Measurements from ENCODE around the gene ERVFRD-1.

The ERVFRD-1 gene

GRCh38 chr6:11056871-11057270 is 54.7 kb downstream of the ERVFRD-1 start:
- no peak for DNase-seq (ENCODE audit: extremely low read depth, insufficient read length)

GRCh38 chr6:11055127-11055627 is 56.3 kb downstream of the ERVFRD-1 start:
- Histone ChIP-seq H3K27me3 (replicated peaks; ENCODE audit: control insufficient read depth, insufficient read depth, low read length) (no peaks in the 10 kb centered on the region; the same call in 1 of the 2 replicates), H3K36me3 (ENCODE audit: control insufficient read depth, insufficient read depth, low read length) (no peaks in the 10 kb centered on the region), H3K4me3 (replicated peaks; ENCODE audit: low read depth, low read length) (no peak overlapping the region)
- TF ChIP-seq, protein P1, sequence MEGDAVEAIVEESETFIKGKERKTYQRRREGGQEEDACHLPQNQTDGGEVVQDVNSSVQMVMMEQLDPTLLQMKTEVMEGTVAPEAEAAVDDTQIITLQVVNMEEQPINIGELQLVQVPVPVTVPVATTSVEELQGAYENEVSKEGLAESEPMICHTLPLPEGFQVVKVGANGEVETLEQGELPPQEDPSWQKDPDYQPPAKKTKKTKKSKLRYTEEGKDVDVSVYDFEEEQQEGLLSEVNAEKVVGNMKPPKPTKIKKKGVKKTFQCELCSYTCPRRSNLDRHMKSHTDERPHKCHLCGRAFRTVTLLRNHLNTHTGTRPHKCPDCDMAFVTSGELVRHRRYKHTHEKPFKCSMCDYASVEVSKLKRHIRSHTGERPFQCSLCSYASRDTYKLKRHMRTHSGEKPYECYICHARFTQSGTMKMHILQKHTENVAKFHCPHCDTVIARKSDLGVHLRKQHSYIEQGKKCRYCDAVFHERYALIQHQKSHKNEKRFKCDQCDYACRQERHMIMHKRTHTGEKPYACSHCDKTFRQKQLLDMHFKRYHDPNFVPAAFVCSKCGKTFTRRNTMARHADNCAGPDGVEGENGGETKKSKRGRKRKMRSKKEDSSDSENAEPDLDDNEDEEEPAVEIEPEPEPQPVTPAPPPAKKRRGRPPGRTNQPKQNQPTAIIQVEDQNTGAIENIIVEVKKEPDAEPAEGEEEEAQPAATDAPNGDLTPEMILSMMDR (IDR thresholded peaks at IDR 0.05; ENCODE audit: insufficient read depth, low read length, poor library complexity, severe bottlenecking): no peak
- DNase-seq (ENCODE audit: extremely low read depth, insufficient read length): no peak

More at GRCh38 chr6:11056871-11057270, 54.7 kb downstream of the ERVFRD-1 start:
- TF ChIP-seq, protein P1 (IDR thresholded peaks at IDR 0.05; ENCODE audit: insufficient read depth, low read length, poor library complexity, severe bottlenecking): no peak
- no peak overlapping the region for H3K4me3 ChIP-seq (replicated peaks; ENCODE audit: low read depth, low read length)
- H3K27me3 ChIP-seq (replicated peaks; ENCODE audit: control insufficient read depth, insufficient read depth, low read length): no peaks in the 10 kb centered on the region; the same call in 1 of the 2 replicates
- H3K36me3 ChIP-seq (ENCODE audit: control insufficient read depth, insufficient read depth, low read length): no peaks in the 10 kb centered on the region

DNA sequence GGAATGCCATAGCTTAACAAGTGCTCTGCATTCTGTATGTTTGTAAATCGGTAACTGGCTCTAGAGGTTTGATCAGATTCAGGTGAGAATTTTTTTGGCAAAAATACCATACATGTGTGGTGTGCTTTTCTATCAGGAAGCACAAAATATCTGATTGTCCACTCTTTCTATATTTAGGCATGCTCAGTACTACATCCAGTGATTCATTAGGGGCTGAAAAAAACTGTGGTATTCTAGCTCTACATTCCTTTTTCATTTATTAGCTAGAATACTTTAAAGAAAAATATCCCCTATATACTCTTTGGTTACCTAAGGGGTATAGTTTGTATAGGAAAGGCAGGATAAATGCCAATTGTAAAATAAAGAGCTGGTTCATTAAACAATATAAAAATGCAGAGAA is 56.8 kb downstream of the ERVFRD-1 start:
- Histone ChIP-seq H3K27me3 (replicated peaks; ENCODE audit: control insufficient read depth, insufficient read depth, low read length) (no peaks in the 10 kb centered on the region; the same call in 1 of the 2 replicates), H3K4me3 (replicated peaks; ENCODE audit: low read depth, low read length) (no peak overlapping the region), H3K36me3 (ENCODE audit: control insufficient read depth, insufficient read depth, low read length) (no peaks in the 10 kb centered on the region)
- DNase-seq (ENCODE audit: extremely low read depth, insufficient read length): no peak
- TF ChIP-seq, protein P1 (IDR thresholded peaks at IDR 0.05; ENCODE audit: insufficient read depth, low read length, poor library complexity, severe bottlenecking): no peak

GRCh38 chr6:11053307-11053706 is 58.2 kb downstream of the ERVFRD-1 start:
- no peak for DNase-seq (ENCODE audit: extremely low read depth, insufficient read length)
- TF ChIP-seq, protein P1 (IDR thresholded peaks at IDR 0.05; ENCODE audit: insufficient read depth, low read length, poor library complexity, severe bottlenecking): no peak
- H3K36me3 ChIP-seq (ENCODE audit: control insufficient read depth, insufficient read depth, low read length): no peaks in the 10 kb centered on the region

More at GRCh38 chr6:11053307-11053706, 58.2 kb downstream of the ERVFRD-1 start:
- Histone ChIP-seq H3K27me3 (replicated peaks; ENCODE audit: control insufficient read depth, insufficient read depth, low read length) (no peaks in the 10 kb centered on the region; the same call in 1 of the 2 replicates), H3K4me3 (replicated peaks; ENCODE audit: low read depth, low read length) (no peak overlapping the region)

Data from GM06990 (cell line).